BE2C (cell line): ENCODE data around the gene PPP1R9A.

Experiments used
- DNase-seq: peaks from one replicate; pipeline ENCODE4 v3.0.0-alpha.2; 2020
- H3K27me3 ChIP-seq: fragments of 250-450 bp; sonication (Bioruptor Pico); 2 replicates; pipeline ENCODE4 v1.5.1; 2020; ENCODE audit warnings: mild to moderate bottlenecking
- H3K36me3 ChIP-seq: fragments of 250-450 bp; sonication (Bioruptor Pico); 2 replicates; pipeline ENCODE4 v1.5.1; 2020; ENCODE audit warnings: mild to moderate bottlenecking
- H3K4me1 ChIP-seq: fragments of 250-450 bp; sonication (Bioruptor Pico); 2 replicates; pipeline ENCODE4 v1.5.1; 2020
- H3K4me3 ChIP-seq: 2 replicates; pipeline ENCODE4 v1.5.1; 2011; ENCODE audit warnings: low read depth, low read length
- H3K9me3 ChIP-seq: fragments of 250-450 bp; sonication (Bioruptor Pico); 2 replicates; pipeline ENCODE4 v1.5.1; 2020
- TF ChIP-seq, protein P1 (sequence below): IDR thresholded peaks from 2 replicates; pipeline ENCODE4 v1.5.1; 2012; ENCODE audit warnings: mild to moderate bottlenecking, low read depth, low read length

Gene PPP1R9A

DNA sequence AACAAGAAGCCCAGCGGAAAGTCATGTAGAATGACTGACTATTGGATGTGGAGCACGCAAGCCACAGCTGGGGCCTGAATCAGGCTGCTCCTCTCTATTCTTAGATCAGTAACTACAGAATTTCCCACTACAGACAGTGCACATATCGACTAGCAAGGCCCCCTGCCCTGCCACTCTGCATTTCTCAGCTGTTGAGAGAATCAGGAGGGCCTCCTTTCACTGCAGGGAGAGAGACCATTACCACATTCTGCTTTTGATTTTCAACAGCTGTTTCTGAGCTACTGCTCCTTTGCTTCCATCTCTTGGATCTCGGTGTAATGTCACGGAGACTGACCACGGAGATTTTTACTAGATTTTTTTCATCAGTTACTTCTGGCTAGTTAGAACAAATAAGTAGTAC, 343.2 kb downstream of the PPP1R9A start:
- TF ChIP-seq, protein P1, sequence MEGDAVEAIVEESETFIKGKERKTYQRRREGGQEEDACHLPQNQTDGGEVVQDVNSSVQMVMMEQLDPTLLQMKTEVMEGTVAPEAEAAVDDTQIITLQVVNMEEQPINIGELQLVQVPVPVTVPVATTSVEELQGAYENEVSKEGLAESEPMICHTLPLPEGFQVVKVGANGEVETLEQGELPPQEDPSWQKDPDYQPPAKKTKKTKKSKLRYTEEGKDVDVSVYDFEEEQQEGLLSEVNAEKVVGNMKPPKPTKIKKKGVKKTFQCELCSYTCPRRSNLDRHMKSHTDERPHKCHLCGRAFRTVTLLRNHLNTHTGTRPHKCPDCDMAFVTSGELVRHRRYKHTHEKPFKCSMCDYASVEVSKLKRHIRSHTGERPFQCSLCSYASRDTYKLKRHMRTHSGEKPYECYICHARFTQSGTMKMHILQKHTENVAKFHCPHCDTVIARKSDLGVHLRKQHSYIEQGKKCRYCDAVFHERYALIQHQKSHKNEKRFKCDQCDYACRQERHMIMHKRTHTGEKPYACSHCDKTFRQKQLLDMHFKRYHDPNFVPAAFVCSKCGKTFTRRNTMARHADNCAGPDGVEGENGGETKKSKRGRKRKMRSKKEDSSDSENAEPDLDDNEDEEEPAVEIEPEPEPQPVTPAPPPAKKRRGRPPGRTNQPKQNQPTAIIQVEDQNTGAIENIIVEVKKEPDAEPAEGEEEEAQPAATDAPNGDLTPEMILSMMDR: no peak
- Histone ChIP-seq H3K4me3 (no peak overlapping the region), H3K27me3 (no peaks in the 10 kb centered on the region), H3K4me1 (no peaks in the 10 kb centered on the region), H3K9me3 (no peaks in the 10 kb centered on the region), H3K36me3 (no peaks in the 10 kb centered on the region)
- no peak for DNase-seq

DNA sequence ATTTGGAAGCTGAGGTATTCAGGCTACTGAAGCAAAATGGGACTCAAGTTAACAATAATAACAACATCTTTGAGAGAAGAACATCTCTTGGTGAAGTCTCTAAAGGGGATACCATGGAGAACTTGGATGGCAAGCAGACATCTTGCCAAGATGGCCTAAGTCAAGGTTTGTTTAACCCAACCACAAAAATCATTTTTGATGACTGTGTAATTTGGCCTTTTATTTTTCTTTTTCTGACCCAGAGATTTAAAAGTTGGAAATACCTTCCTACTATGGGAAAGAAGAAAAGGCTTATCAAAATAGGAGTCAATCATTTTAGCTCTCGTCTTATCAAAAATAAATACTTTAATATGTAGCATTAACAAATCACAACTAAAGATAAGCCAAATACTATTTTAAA, 344.6 kb downstream of the PPP1R9A start:
- Histone ChIP-seq H3K27me3 (no peaks in the 10 kb centered on the region), H3K4me3 (no peak overlapping the region), H3K4me1 (no peaks in the 10 kb centered on the region), H3K36me3 (no peaks in the 10 kb centered on the region), H3K9me3 (no peaks in the 10 kb centered on the region)
- TF ChIP-seq, protein P1: no peak
- no peak for DNase-seq

DNA sequence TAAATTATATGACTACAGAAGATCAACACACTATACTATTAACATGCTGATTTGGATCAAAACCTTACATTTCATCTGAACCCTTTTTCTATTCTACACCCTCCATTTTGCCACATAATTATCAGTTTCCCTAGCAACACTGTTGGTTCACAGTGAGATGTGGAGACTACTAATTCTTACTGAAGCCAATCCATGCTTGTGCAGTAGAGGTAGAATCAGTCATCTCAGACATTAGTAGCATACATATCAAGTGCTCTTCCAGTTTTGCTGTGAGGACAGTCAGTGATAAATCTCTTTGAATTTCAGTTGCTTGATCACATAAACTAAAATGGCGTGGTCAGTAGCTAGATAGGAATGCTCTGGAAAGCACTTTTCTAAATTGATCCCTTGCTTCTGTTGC, 346.6 kb downstream of the PPP1R9A start:
- Histone ChIP-seq H3K4me3 (no peak overlapping the region), H3K36me3 (no peaks in the 10 kb centered on the region), H3K9me3 (no peaks in the 10 kb centered on the region), H3K27me3 (no peaks in the 10 kb centered on the region), H3K4me1 (no peaks in the 10 kb centered on the region)
- DNase-seq: no peak
- TF ChIP-seq, protein P1: no peak

DNA sequence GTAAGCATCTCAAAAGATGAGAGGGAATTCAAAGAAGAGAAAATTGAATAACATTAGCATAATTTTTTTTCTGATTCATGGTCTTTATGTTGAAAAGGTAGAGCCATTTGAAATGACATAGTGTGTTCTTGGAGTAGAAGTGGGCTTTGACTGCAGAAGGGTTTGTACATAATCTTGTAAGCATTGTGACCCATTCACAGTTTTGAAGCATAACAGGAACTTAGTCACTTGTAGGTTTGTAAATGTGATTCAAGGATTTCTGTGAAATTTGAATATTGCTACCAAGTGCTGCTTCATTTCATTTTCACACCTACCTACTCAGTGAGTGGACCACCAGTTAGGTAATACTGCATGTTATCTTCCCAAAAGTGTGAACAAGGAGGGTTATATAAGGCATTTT, 348.3 kb downstream of the PPP1R9A start:
- Histone ChIP-seq H3K4me1 (no peaks in the 10 kb centered on the region), H3K27me3 (no peaks in the 10 kb centered on the region), H3K36me3 (no peaks in the 10 kb centered on the region), H3K9me3 (no peaks in the 10 kb centered on the region), H3K4me3 (no peak overlapping the region)
- TF ChIP-seq, protein P1: no peak
- no peak for DNase-seq

DNA sequence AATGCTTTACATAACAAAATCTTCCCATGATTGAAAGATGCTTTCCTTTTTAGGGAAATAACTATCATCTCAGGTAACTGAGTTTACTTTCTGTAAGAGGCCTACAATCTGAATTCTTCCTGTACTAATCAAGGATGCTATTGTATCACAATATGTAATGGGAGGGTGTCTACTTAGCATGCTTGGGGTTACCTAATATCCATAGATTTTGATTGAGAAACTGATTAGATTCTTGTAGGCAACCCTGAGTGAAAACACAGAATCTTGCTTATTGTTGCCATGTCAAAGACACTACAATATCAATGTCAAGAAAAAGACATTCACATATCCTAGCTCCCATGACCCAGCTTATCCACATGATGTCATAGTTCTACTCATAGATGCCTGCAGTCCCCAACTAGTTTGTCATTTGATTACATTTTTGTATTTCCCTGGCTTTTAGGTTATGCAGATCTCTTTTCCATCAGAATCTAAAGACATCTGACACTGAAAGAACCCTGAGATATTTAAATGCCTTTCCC, 354.6 kb downstream of the PPP1R9A start:
- H3K36me3 ChIP-seq: no peaks in the 10 kb centered on the region
- no peaks in the 10 kb centered on the region for H3K4me1 ChIP-seq
- TF ChIP-seq, protein P1: no peak
- DNase-seq: no peak
- H3K9me3 ChIP-seq: no peaks in the 10 kb centered on the region
- no peak overlapping the region for H3K4me3 ChIP-seq
- H3K27me3 ChIP-seq: no peaks in the 10 kb centered on the region

DNA sequence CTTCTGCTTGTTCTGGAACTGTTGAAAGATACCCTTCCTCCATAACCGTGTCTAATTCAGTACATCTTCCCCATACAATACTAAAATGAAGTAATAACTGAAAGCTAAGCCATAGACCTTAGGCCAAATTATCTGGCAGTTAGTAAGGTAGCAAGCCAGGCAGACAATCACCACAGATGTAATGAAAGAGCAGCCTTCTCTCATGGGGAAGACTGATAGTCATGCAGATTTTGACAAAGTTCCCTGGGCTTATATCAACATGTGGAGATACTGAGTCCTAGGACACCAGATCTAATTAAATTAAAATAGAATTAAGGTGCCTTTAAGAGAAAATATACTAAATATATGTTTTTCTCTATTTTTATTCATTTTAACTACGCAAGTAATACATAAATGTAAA, 355.5 kb downstream of the PPP1R9A start:
- no peak for DNase-seq
- Histone ChIP-seq H3K36me3 (no peaks in the 10 kb centered on the region), H3K27me3 (no peaks in the 10 kb centered on the region), H3K4me3 (no peak overlapping the region), H3K9me3 (no peaks in the 10 kb centered on the region), H3K4me1 (no peaks in the 10 kb centered on the region)
- TF ChIP-seq, protein P1: no peak
